Activated naive CD4-positive, alpha-beta T cell treated with anti-CD3 and anti-CD28 coated beads for 36 hours (primary cell): ENCODE results near the gene ADGRL1. TPM values are rescaled to one million over a fixed set of nuclear protein-coding genes. Genes with fewer than 3 reads are reported as not detected.
A peak's percentile ranks its signal among the peaks of the same experiment; 100 is the strongest.

Experiments used
- CTCF ChIA-PET: fragments of 350-600 bp; sonication (Branson Sonifier 250); formaldehyde crosslinking; loops from one replicate; lab custom pipeline; 2021; ENCODE audit warnings: antibody characterized with exemption; lab: Charles Lee
- DNase-seq: peaks from one replicate; pipeline ENCODE4 v3.0.0-alpha.2; 2020
- H3K27ac Mint-ChIP-seq: one replicate; pipeline ENCODE4 v1.8.0; 2021; ENCODE audit warnings: mild to moderate bottlenecking, mixed read lengths
- H3K27me3 Mint-ChIP-seq: one replicate; pipeline ENCODE4 v1.8.0; 2021; ENCODE audit warnings: low read depth, mixed read lengths
- H3K36me3 Mint-ChIP-seq: one replicate; pipeline ENCODE4 v1.8.0; 2021; ENCODE audit warnings: low read depth, mixed read lengths
- H3K4me1 Mint-ChIP-seq: one replicate; pipeline ENCODE4 v1.8.0; 2021; ENCODE audit warnings: low read depth, mixed read lengths
- H3K4me3 Mint-ChIP-seq: one replicate; pipeline ENCODE4 v1.8.0; 2021; ENCODE audit warnings: mild to moderate bottlenecking, moderate library complexity, mixed read lengths
- H3K9me3 Mint-ChIP-seq: one replicate; pipeline ENCODE4 v1.8.0; 2021; ENCODE audit warnings: mixed read lengths
- intact Hi-C: fragments of 100-400 bp; cut with micrococcal nuclease; formaldehyde crosslinking; loops from one replicate; pipeline ENCODE4 v1.15.1; 2023
- total RNA-seq, 2 experiments: library from RNA; stranded (reverse); gene quantifications; one replicate each; pipeline ENCODE4 v1.2.3, GENCODE V29; 2021

Gene ADGRL1
- total RNA-seq, 2 experiments from 2014 or later: 13.5 to 14.6 TPM

- Mint-ChIP-seq H3K9me3 (no peaks in the 10 kb centered on the region), H3K27ac (no peak overlapping the region), H3K27me3 (no peaks in the 10 kb centered on the region), H3K4me3 (no peak overlapping the region), H3K4me1 (peaks cover 40% of the 10 kb centered on the region), H3K36me3 (no peaks in the 10 kb centered on the region)
- DNase-seq: no peak
- intact Hi-C loops: no loop called here
- CTCF ChIA-PET: interaction anchor here (1.5 kb wide), 1 partner anchor 12 kb away, joined by 4 read pairs; no protein-coding TSS in a partner anchor
These were observed 94.5 kb downstream of the ADGRL1 start for GRCh38 chr19:14111486-14111885.

GRCh38 chr19:14110650-14111049 is 95.3 kb downstream of the ADGRL1 start:
- no peak overlapping the region for H3K4me3 Mint-ChIP-seq
- H3K36me3 Mint-ChIP-seq: peaks cover 1% of the 10 kb centered on the region
- no peak overlapping the region for H3K27ac Mint-ChIP-seq
- CTCF ChIA-PET: interaction anchor here (1.2 kb wide), 1 partner anchor 62 kb away, joined by 3 read pairs; no protein-coding TSS in a partner anchor
- H3K9me3 Mint-ChIP-seq: no peaks in the 10 kb centered on the region
- DNase-seq: no peak
- peaks cover 31% of the 10 kb centered on the region for H3K4me1 Mint-ChIP-seq
- intact Hi-C loops: no loop called here
- H3K27me3 Mint-ChIP-seq: no peaks in the 10 kb centered on the region

GRCh38 chr19:14107581-14108461 is 98.1 kb downstream of the ADGRL1 start:
- Mint-ChIP-seq H3K9me3 (no peaks in the 10 kb centered on the region), H3K27ac (no peak overlapping the region), H3K4me1 (peaks cover 12% of the 10 kb centered on the region), H3K4me3 (no peak overlapping the region), H3K36me3 (peaks cover 2% of the 10 kb centered on the region), H3K27me3 (no peaks in the 10 kb centered on the region)
- no peak for DNase-seq
- CTCF ChIA-PET: interaction anchor here (0.6 to 1.6 kb wide), 3 partner anchors 15 to 246 kb away, joined by 4 to 7 read pairs (median 6); partner anchors contain the start of gene ASF1B
- intact Hi-C loops: no loop called here

- H3K27ac Mint-ChIP-seq: no peak overlapping the region
- peaks cover 2% of the 10 kb centered on the region for H3K36me3 Mint-ChIP-seq
- H3K4me1 Mint-ChIP-seq: peaks cover 4% of the 10 kb centered on the region
- no peak for DNase-seq
- H3K4me3 Mint-ChIP-seq: no peak overlapping the region
- intact Hi-C loops: no loop called here
- no peaks in the 10 kb centered on the region for H3K9me3 Mint-ChIP-seq
- no peaks in the 10 kb centered on the region for H3K27me3 Mint-ChIP-seq
- CTCF ChIA-PET: interaction anchor here (1.6 kb wide), 1 partner anchor 30 kb away, joined by 6 read pairs; the partner anchor contains the start of gene ASF1B
These were observed 99.1 kb downstream of the ADGRL1 start for GRCh38 chr19:14106840-14107239.

- intact Hi-C loops: no loop called here
These were observed 100.3 kb downstream of the ADGRL1 start for GRCh38 chr19:14105680-14106079.

GRCh38 chr19:14103310-14103709 is 102.7 kb downstream of the ADGRL1 start:
- Mint-ChIP-seq H3K9me3 (no peaks in the 10 kb centered on the region), H3K4me1 (no peaks in the 10 kb centered on the region), H3K36me3 (peaks cover 4% of the 10 kb centered on the region), H3K4me3 (no peak overlapping the region), H3K27ac (no peak overlapping the region), H3K27me3 (no peaks in the 10 kb centered on the region)
- CTCF ChIA-PET: no interaction called here
- intact Hi-C loops: no loop called here
- DNase-seq: no peak

More at GRCh38 chr19:14105680-14106079, 100.3 kb downstream of the ADGRL1 start:
- no peaks in the 10 kb centered on the region for H3K9me3 Mint-ChIP-seq
- no peaks in the 10 kb centered on the region for H3K4me1 Mint-ChIP-seq
- H3K4me3 Mint-ChIP-seq: no peak overlapping the region
- CTCF ChIA-PET: interaction anchor here (1.2 kb wide), 1 partner anchor 9 kb away, joined by 3 read pairs; no protein-coding TSS in a partner anchor
- H3K36me3 Mint-ChIP-seq: peaks cover 3% of the 10 kb centered on the region
- no peaks in the 10 kb centered on the region for H3K27me3 Mint-ChIP-seq
- H3K27ac Mint-ChIP-seq: no peak overlapping the region
- no peak for DNase-seq

- H3K36me3 Mint-ChIP-seq: peaks cover 4% of the 10 kb centered on the region
- CTCF ChIA-PET: interaction anchor here (0.6 to 1.4 kb wide), 2 partner anchors 12 to 242 kb away, joined by 3 to 5 read pairs; no protein-coding TSS in a partner anchor
- H3K27me3 Mint-ChIP-seq: no peaks in the 10 kb centered on the region
- intact Hi-C loops: no loop called here
- DNase-seq: no peak
- H3K27ac Mint-ChIP-seq: peak overlapping the region; percentile 13
- no peaks in the 10 kb centered on the region for H3K4me1 Mint-ChIP-seq
- no peaks in the 10 kb centered on the region for H3K9me3 Mint-ChIP-seq
- H3K4me3 Mint-ChIP-seq: no peak overlapping the region
These were observed 103.2 kb downstream of the ADGRL1 start for GRCh38 chr19:14102756-14103155.

- DNase-seq: no peak
- peaks cover 4% of the 10 kb centered on the region for H3K36me3 Mint-ChIP-seq
- H3K9me3 Mint-ChIP-seq: no peaks in the 10 kb centered on the region
- no peak overlapping the region for H3K4me3 Mint-ChIP-seq
- H3K27me3 Mint-ChIP-seq: no peaks in the 10 kb centered on the region
- intact Hi-C loops: no loop called here
- H3K27ac Mint-ChIP-seq: no peak overlapping the region
- no peaks in the 10 kb centered on the region for H3K4me1 Mint-ChIP-seq
- CTCF ChIA-PET: interaction anchor here (0.6 to 1.4 kb wide), 2 partner anchors 13 to 242 kb away, joined by 3 to 5 read pairs; no protein-coding TSS in a partner anchor
These were observed 103.8 kb downstream of the ADGRL1 start for GRCh38 chr19:14102102-14102696.

GRCh38 chr19:14101003-14101545 is 104.9 kb downstream of the ADGRL1 start:
- intact Hi-C loops: no loop called here
- Mint-ChIP-seq H3K27ac (no peak overlapping the region), H3K27me3 (no peaks in the 10 kb centered on the region), H3K4me1 (no peaks in the 10 kb centered on the region), H3K9me3 (no peaks in the 10 kb centered on the region), H3K36me3 (peaks cover 8% of the 10 kb centered on the region), H3K4me3 (no peak overlapping the region)
- no peak for DNase-seq
- CTCF ChIA-PET: interaction anchor here (1.4 kb wide), 1 partner anchor 14 kb away, joined by 5 read pairs; no protein-coding TSS in a partner anchor

Other genes starting within 250 kb of the ADGRL1 start
- 10 to 100 TPM; 13.8 to 14.0 TPM for gene RFX1, start 199.8 kb downstream of the ADGRL1 start, total RNA-seq
- gene RLN3, start 178.0 kb downstream of the ADGRL1 start, total RNA-seq: not detected
- 10 to 100 TPM; 59.3 to 59.4 TPM for gene IL27RA, start 174.4 kb downstream of the ADGRL1 start, total RNA-seq
- gene PALM3, start 144.1 kb downstream of the ADGRL1 start, total RNA-seq: not detected
- under 1 TPM; 0.45 to 0.96 TPM for gene MISP3, start 133.4 kb downstream of the ADGRL1 start, total RNA-seq
- gene C19orf67, start 120.4 kb downstream of the ADGRL1 start, total RNA-seq: not detected
- gene SAMD1, start 115.4 kb downstream of the ADGRL1 start, total RNA-seq: 10 to 100 TPM; 50.9 to 53.0 TPM
- 10 to 100 TPM; 48.2 to 60.0 TPM for gene PRKACA, start 88.4 kb downstream of the ADGRL1 start, total RNA-seq
- 10 to 100 TPM; 54.7 to 56.6 TPM for gene ASF1B, start 69.6 kb downstream of the ADGRL1 start, total RNA-seq
- gene ADGRE5, start 175.3 kb upstream of the ADGRL1 start, total RNA-seq: 100 to 1,000 TPM; 173 to 187 TPM
- gene DDX39A, start 213.2 kb upstream of the ADGRL1 start, total RNA-seq: 100 to 1,000 TPM; 219 to 227 TPM
- 100 to 1,000 TPM; 159 to 164 TPM for gene PKN1, start 227.1 kb upstream of the ADGRL1 start, total RNA-seq